Peyer's patch (tissue), 4 donors: Measurements from ENCODE around the gene ULBP2. TPM values are rescaled to one million over a fixed set of nuclear protein-coding genes. Genes with fewer than 3 reads are reported as not detected.
A peak's percentile ranks its signal among the peaks of the same experiment; 100 is the strongest.

Experiments used
- DNase-seq, 3 donors: peaks; one replicate each; pipeline ENCODE4 v3.0.0-alpha.2; 2017 to 2019
- H3K27ac ChIP-seq, 4 donors: fragments of 200-600 bp; sonication (generic); one replicate each; pipeline ENCODE4 v1.5.1; 2016 to 2019
- H3K27me3 ChIP-seq, 2 donors: fragments of 200-600 bp; sonication (generic); one replicate each; pipeline ENCODE4 v1.5.1; 2019
- H3K36me3 ChIP-seq, 3 donors: fragments of 200-600 bp; sonication (generic); one replicate each; pipeline ENCODE4 v1.5.1; 2016 to 2019
- H3K4me1 ChIP-seq, 4 donors: fragments of 200-600 bp; sonication (generic); one replicate each; pipeline ENCODE4 v1.5.1; 2016 to 2019
- H3K4me3 ChIP-seq, 4 donors: fragments of 200-600 bp; sonication (generic); 1 replicate in 3 of 4; 2 replicates in 1 of 4; pipeline ENCODE4 v1.5.1; 2016 to 2019; ENCODE audit warnings: mild to moderate bottlenecking in 1 of 4
- H3K9me3 ChIP-seq, 4 donors: fragments of 200-600 bp; sonication (generic); one replicate each; pipeline ENCODE4 v1.5.1; 2016 to 2019; ENCODE audit warnings: mild to moderate bottlenecking in 1 of 4
- POLR2A ChIP-seq, 2 donors: fragments of 450-650 bp; IDR thresholded peaks; one replicate each; pipeline ENCODE4 v1.5.1; 2017; ENCODE audit warnings: antibody characterized with exemption in 2 of 2, mild to moderate bottlenecking in 2 of 2, moderate library complexity in 2 of 2
- total RNA-seq, 4 donors: library from RNA; depleted of rRNA; stranded (reverse); fragments of >200 nt; gene quantifications; one replicate each; pipeline ENCODE4 v1.1.0, GENCODE V29; 2016
- TF ChIP-seq, protein P1 (sequence below), 6 experiments: fragments of 450-650 bp in 4 of 6; fragments of 200-600 bp in 2 of 6; sonication (generic) in 1 of 6; IDR thresholded peaks; one replicate each; pipeline ENCODE4 v1.5.1; 2017 to 2019; ENCODE audit warnings: antibody characterized with exemption in 6 of 6, mild to moderate bottlenecking in 3 of 6, moderate library complexity in 1 of 6

The ULBP2 gene, protein sequence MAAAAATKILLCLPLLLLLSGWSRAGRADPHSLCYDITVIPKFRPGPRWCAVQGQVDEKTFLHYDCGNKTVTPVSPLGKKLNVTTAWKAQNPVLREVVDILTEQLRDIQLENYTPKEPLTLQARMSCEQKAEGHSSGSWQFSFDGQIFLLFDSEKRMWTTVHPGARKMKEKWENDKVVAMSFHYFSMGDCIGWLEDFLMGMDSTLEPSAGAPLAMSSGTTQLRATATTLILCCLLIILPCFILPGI
- not detected for total RNA-seq

DNA sequence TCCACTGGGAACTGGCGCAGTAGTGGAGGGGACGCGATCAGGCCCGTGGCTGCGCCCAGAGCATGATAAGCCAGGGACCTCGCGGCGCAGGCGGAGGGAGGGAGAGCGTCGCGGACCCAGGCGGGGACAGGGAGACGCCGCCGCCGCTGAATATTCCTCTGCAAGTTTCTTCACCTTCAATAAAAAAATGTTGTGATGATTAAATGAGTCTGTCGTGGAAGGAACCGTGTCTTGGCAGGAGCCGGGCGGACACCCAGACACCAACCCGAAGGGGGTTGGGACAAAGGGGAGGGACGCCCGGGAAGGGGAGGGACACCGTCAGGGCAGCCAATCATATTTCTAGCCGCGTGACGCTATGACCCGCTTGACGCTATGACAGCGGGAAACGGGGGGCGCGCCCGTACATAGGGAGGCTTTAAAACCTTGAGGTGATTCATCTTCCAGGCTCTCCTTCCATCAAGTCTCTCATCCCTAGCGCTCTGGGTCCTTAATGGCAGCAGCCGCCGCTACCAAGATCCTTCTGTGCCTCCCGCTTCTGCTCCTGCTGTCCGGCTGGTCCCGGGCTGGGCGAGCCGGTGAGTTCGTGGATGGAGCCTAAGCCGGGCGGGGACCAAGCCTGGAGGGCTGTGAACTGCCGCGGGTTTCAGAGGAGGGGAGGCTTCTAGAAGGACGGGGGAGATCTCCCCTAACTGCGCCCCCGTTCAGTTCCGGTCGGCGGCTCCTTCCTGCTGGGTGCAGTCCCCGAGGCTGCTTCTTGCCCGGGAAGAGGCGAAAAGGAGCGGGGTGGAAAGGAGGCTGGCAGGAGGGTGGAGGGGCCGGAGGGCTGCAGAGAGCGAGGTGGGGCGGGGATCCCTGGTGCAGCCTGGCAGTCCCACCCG lies at the start of gene ULBP2:
Gene ULBP2, plus strand, starts transcription at position 432 of the 878 bp plus-strand sequence. Its CDS starts 59 bp downstream, at position 491.
- H3K36me3 ChIP-seq = no peaks in the 10 kb centered on the region
- no peak within 1 kb of the TSS for H3K27ac ChIP-seq
- H3K9me3 ChIP-seq = no peaks in the 10 kb centered on the region
- H3K27me3 ChIP-seq = peaks cover 0 to 24% of the 10 kb centered on the region in 2 donors
- H3K4me3 ChIP-seq = peak within 1 kb of the TSS; percentile 31 to 57 (median 48)
- peak; percentile 68 to 87 (median 80) for DNase-seq
- TF ChIP-seq, protein P1, sequence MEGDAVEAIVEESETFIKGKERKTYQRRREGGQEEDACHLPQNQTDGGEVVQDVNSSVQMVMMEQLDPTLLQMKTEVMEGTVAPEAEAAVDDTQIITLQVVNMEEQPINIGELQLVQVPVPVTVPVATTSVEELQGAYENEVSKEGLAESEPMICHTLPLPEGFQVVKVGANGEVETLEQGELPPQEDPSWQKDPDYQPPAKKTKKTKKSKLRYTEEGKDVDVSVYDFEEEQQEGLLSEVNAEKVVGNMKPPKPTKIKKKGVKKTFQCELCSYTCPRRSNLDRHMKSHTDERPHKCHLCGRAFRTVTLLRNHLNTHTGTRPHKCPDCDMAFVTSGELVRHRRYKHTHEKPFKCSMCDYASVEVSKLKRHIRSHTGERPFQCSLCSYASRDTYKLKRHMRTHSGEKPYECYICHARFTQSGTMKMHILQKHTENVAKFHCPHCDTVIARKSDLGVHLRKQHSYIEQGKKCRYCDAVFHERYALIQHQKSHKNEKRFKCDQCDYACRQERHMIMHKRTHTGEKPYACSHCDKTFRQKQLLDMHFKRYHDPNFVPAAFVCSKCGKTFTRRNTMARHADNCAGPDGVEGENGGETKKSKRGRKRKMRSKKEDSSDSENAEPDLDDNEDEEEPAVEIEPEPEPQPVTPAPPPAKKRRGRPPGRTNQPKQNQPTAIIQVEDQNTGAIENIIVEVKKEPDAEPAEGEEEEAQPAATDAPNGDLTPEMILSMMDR (IDR thresholded peaks at IDR 0.05) = no peak
- TF ChIP-seq POLR2A (IDR thresholded peaks at IDR 0.05) = peak in 1 of 2 donors; percentile 20
- H3K4me1 ChIP-seq = peaks cover 0 to 26% (median 10%) of the 10 kb centered on the region in 4 donors

DNA sequence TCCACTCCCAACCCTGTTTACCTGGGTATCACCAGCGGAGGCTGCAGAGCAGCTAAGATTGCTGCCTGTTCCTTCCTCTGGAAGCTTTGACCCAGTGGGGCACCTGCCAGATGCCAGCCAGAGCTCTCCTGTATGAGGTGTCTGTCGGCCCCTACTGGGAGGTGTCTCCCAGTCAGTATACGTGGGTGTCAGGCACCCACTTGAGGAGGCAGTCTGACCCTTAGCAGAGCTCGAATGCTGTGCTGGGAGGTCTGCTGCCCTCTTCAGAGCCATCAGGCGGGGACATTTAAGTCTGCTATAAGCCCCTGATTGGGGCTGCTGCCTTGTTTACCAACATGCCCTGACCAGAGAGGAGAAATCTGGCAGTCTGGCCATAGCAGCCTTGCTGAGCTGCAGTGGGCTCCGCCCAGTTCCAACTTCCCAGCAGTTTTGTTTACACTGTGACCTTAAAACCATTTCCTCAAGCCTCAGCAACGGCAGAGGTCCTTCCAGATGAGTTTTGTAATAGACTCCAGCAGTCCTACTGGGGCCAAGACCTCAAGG lies 46.7 kb upstream of the ULBP2 start:
- H3K4me3 ChIP-seq = no peak overlapping the region
- H3K27ac ChIP-seq = peak overlapping the region; percentile 13 to 66 (median 51)
- H3K9me3 ChIP-seq = no peaks in the 10 kb centered on the region
- H3K4me1 ChIP-seq = peaks cover 0 to 31% (median 4%) of the 10 kb centered on the region in 4 donors
- H3K36me3 ChIP-seq = no peaks in the 10 kb centered on the region
- no peak for TF ChIP-seq POLR2A (IDR thresholded peaks at IDR 0.05)
- TF ChIP-seq, protein P1 (IDR thresholded peaks at IDR 0.05) = no peak
- peak in 1 of 3 donors; percentile 65 for DNase-seq
- no peaks in the 10 kb centered on the region for H3K27me3 ChIP-seq

DNA sequence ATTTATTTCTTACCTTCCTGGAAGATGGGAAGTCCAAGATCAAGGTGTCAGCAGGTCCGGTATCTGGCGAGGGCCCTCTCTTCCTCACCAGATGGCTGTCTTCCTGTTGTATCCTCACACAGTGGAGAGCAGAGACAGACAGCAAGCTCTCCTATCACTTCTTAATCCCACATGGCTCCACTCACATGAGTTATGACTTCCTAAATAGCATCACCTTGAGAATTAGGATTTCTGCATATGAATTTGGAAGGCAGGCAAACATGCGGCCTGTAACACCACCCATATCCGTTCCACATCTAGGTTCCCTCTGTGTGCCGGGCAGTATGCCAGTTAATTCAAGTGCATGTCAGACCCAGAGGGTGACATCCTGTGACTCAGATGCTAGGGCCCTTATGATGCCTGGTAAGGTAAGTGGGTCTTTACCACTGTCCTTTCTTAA lies 46.0 kb upstream of the ULBP2 start:
- no peak for TF ChIP-seq POLR2A (IDR thresholded peaks at IDR 0.05)
- TF ChIP-seq, protein P1 (IDR thresholded peaks at IDR 0.05) = no peak
- no peak for DNase-seq

DNA sequence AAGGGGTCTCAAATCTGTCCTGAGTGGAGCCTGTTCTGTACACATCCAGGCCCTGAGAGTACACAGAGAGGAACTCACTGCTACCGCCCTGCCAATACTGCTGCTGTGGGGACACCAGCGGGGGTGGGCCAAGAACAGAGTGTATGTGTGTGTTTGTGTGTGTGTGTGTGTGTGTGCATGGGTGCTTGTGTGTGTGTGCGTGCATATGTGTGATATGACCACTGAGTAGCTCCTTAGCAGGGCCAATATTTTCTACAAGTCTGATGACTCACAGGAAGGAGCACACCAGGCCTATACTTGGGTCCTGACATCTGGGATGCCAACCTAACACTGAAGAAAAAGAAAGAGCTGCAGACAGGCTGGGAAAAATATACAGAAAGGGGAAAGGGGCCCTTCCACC lies 45.3 kb upstream of the ULBP2 start:
- Histone ChIP-seq H3K27me3 (no peaks in the 10 kb centered on the region), H3K36me3 (no peaks in the 10 kb centered on the region), H3K4me3 (no peak overlapping the region), H3K27ac (peak overlapping the region in 2 of 4 donors; percentile 61 to 66), H3K9me3 (no peaks in the 10 kb centered on the region), H3K4me1 (peaks cover 0 to 31% (median 4%) of the 10 kb centered on the region in 4 donors)
- DNase-seq = no peak
- TF ChIP-seq, protein P1 (IDR thresholded peaks at IDR 0.05) = no peak
- TF ChIP-seq POLR2A (IDR thresholded peaks at IDR 0.05) = no peak

More for the DNA sequence above, 46.0 kb upstream of the ULBP2 start:
- H3K4me1 ChIP-seq = peaks cover 0 to 31% (median 4%) of the 10 kb centered on the region in 4 donors
- no peak overlapping the region for H3K4me3 ChIP-seq
- no peaks in the 10 kb centered on the region for H3K27me3 ChIP-seq
- no peaks in the 10 kb centered on the region for H3K36me3 ChIP-seq
- H3K27ac ChIP-seq = peak overlapping the region in 2 of 4 donors; percentile 27 to 42
- no peaks in the 10 kb centered on the region for H3K9me3 ChIP-seq

DNA sequence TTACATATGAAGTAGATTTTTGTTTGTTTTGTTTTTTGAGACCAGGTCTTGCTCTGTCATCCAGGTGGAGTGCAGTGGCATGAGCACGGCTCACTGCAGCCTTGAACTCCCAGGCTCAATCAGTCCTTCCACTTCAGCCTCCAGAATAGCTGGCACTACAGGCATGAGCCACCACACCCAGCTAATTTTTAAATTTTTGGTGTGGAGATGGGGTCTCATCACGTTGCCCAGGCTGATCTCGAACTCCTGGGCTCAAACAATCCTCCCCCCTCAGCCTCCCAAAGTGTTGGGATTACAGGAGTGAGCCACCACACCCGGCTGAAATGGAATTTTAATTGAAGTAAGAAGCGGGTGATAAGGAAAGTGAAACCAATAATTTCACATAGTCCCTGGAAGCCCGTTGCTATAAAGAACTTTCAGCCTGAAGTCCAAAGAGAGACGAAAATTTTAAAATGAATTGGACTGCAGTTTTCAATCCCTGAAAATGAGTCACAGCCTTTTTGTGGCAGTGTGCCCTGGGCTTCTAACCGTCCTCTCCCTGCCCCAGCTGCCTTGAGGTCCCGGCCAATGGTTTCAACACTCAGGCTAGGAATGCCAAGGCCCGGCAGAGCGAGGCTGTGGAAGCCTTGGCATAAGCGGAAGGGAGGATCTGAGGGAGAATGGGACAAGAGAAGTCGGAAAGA lies 44.7 kb upstream of the ULBP2 start:
- H3K27ac ChIP-seq = peak overlapping the region in 3 of 4 donors; percentile 46 to 66 (median 61)
- no peaks in the 10 kb centered on the region for H3K27me3 ChIP-seq
- H3K36me3 ChIP-seq = no peaks in the 10 kb centered on the region
- H3K9me3 ChIP-seq = no peaks in the 10 kb centered on the region
- H3K4me3 ChIP-seq = peak overlapping the region in 3 of 4 donors; percentile 4 to 27 (median 13)
- peaks cover 0 to 31% (median 4%) of the 10 kb centered on the region in 4 donors for H3K4me1 ChIP-seq
- peak; percentile 34 to 81 (median 62) for DNase-seq
- TF ChIP-seq, protein P1 (IDR thresholded peaks at IDR 0.05) = no peak
- TF ChIP-seq POLR2A (IDR thresholded peaks at IDR 0.05) = no peak
